Measurements from ENCODE around the gene WNT9A.

GRCh38 chr1:227883641-227884301 is 64.0 kb downstream of the WNT9A start:
- TF ChIP-seq, protein P1, sequence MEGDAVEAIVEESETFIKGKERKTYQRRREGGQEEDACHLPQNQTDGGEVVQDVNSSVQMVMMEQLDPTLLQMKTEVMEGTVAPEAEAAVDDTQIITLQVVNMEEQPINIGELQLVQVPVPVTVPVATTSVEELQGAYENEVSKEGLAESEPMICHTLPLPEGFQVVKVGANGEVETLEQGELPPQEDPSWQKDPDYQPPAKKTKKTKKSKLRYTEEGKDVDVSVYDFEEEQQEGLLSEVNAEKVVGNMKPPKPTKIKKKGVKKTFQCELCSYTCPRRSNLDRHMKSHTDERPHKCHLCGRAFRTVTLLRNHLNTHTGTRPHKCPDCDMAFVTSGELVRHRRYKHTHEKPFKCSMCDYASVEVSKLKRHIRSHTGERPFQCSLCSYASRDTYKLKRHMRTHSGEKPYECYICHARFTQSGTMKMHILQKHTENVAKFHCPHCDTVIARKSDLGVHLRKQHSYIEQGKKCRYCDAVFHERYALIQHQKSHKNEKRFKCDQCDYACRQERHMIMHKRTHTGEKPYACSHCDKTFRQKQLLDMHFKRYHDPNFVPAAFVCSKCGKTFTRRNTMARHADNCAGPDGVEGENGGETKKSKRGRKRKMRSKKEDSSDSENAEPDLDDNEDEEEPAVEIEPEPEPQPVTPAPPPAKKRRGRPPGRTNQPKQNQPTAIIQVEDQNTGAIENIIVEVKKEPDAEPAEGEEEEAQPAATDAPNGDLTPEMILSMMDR (IDR thresholded peaks at IDR 0.05; ENCODE audit: low read depth, low read length, poor library complexity, severe bottlenecking), result no peak
- no peak for TF ChIP-seq EZH2phosphoT487 (IDR thresholded peaks at IDR 0.05; ENCODE audit: borderline replicate concordance, low read length)
